Endothelial cell of umbilical vein (primary cell): Measurements from ENCODE around the gene MAML2. TPM values are rescaled to one million over a fixed set of nuclear protein-coding genes. Genes with fewer than 3 reads are reported as not detected.

ENCODE experiments used
- BruUV-seq: library from RNA; stranded (reverse); fragments of 400-500 nt; replicated peaks from 2 replicates; lab custom pipeline; 2021; lab: Mats Ljungman, UMichigan
- CTCF ChIA-PET: fragments of 300-600, 350-600 bp; sonication (Branson Sonifier 250); formaldehyde crosslinking; loops from one replicate; lab custom pipeline; 2021; ENCODE audit warnings: antibody characterized with exemption, inconsistent platforms; lab: Charles Lee
- POLR2A ChIA-PET: fragments of 300-600, 350-600 bp; sonication (Branson Sonifier 250); formaldehyde crosslinking; loops from one replicate; lab custom pipeline; 2021; ENCODE audit warnings: antibody characterized with exemption, inconsistent platforms; lab: Charles Lee
- DNase-seq: peaks from one replicate; pipeline ENCODE4 v3.0.0-alpha.2; 2011; ENCODE audit warnings: low read depth, low spot score
- FAIRE-seq: peaks from 2 replicates; lab custom pipeline; 2011; peaks lifted over from hg19 to GRCh38; lab: Jason Lieb, UNC
- H2AFZ ChIP-seq: 2 replicates; pipeline ENCODE4 v1.6.0; 2012; ENCODE audit warnings: low read depth, low read length, control low read depth, inconsistent platforms
- H3K27ac ChIP-seq: 2 replicates; pipeline ENCODE4 v1.5.1; 2011; ENCODE audit warnings: low read depth, mild to moderate bottlenecking, control low read depth, low read length, moderate library complexity; ENCODE audit not compliant: insufficient read depth
- H3K27me3 ChIP-seq, 2 experiments: 2 replicates each; pipeline versions ENCODE4 v1.6.0 to v1.6.1; 2011; ENCODE audit warnings: low read length in 2 of 2, mixed read lengths in 1 of 2; ENCODE audit not compliant: control insufficient read depth in 2 of 2, insufficient read depth in 2 of 2
- H3K36me3 ChIP-seq, 2 experiments: 2 replicates in 1 of 2; 3 replicates in 1 of 2; pipeline ENCODE4 v1.5.1; 2011; ENCODE audit warnings: low read length in 2 of 2, mild to moderate bottlenecking in 1 of 2, moderate library complexity in 1 of 2; ENCODE audit not compliant: control insufficient read depth in 2 of 2, insufficient read depth in 2 of 2; ENCODE audit errors: extremely low read depth in 1 of 2
- H3K4me1 ChIP-seq: 3 replicates; pipeline ENCODE4 v1.5.1; 2011; ENCODE audit warnings: mild to moderate bottlenecking, low read length; ENCODE audit not compliant: control insufficient read depth, insufficient read depth; ENCODE audit errors: extremely low read depth
- H3K4me2 ChIP-seq: 2 replicates; pipeline ENCODE4 v1.6.1; 2011; ENCODE audit warnings: low read length, control low read depth, mixed read lengths; ENCODE audit not compliant: insufficient read depth
- H3K4me3 ChIP-seq, 3 experiments: fragments of 200-600 bp in 1 of 3; sonication (generic), shearing (Covaris generic) in 1 of 3; replicated peaks in 1 of 3; 2 replicates each; pipeline ENCODE4 v1.5.1; 2011 to 2016; ENCODE audit warnings: control low read depth in 3 of 3, low read length in 3 of 3, mild to moderate bottlenecking in 2 of 3, inconsistent platforms in 1 of 3, low read depth in 1 of 3, moderate library complexity in 1 of 3; ENCODE audit not compliant: insufficient read depth in 1 of 3
- H3K79me2 ChIP-seq: 2 replicates; pipeline ENCODE4 v1.6.0; 2012; ENCODE audit warnings: low read length, inconsistent platforms; ENCODE audit not compliant: control insufficient read depth, insufficient read depth
- H3K9ac ChIP-seq: replicated peaks from 2 replicates; pipeline ENCODE3; 2011; ENCODE audit warnings: low read length, control low read depth; ENCODE audit not compliant: insufficient read depth; ENCODE audit errors: extremely low read depth
- H3K9me1 ChIP-seq: replicated peaks from 3 replicates; pipeline ENCODE4 v1.6.0; 2011; ENCODE audit warnings: mild to moderate bottlenecking, low read length; ENCODE audit not compliant: control insufficient read depth, insufficient read depth; ENCODE audit errors: extremely low read depth
- H3K9me3 ChIP-seq: replicated peaks from 2 replicates; pipeline ENCODE4 v1.5.1; 2012; ENCODE audit warnings: low read length, inconsistent platforms; ENCODE audit not compliant: control insufficient read depth, insufficient read depth
- H4K20me1 ChIP-seq: replicated peaks from 2 replicates; pipeline ENCODE3; 2011; ENCODE audit warnings: mild to moderate bottlenecking, low read length; ENCODE audit not compliant: control insufficient read depth, insufficient read depth; ENCODE audit errors: extremely low read depth
- CTCF ChIP-seq, 2 donors: IDR thresholded peaks; 1 replicate in 1 of 2; 2 replicates in 1 of 2; pipeline ENCODE4 v1.5.1; 2011; ENCODE audit warnings: low read length in 2 of 2, mild to moderate bottlenecking in 2 of 2, moderate library complexity in 2 of 2, control low read depth in 1 of 2, inconsistent platforms in 1 of 2, low read depth in 1 of 2; ENCODE audit not compliant: insufficient read depth in 1 of 2; ENCODE audit errors: extremely low read depth in 1 of 2
- EZH2 ChIP-seq: IDR thresholded peaks from 2 replicates; pipeline ENCODE4 v1.6.1; 2012; ENCODE audit warnings: borderline replicate concordance, low read depth, mild to moderate bottlenecking, moderate library complexity, low read length, inconsistent platforms; ENCODE audit not compliant: severe bottlenecking
- FOS ChIP-seq: IDR thresholded peaks from 2 replicates; pipeline ENCODE4 v1.6.1; 2011; ENCODE audit warnings: mild to moderate bottlenecking, low read length, moderate library complexity, borderline replicate concordance; ENCODE audit not compliant: insufficient read depth
- GATA2 ChIP-seq: IDR thresholded peaks from 2 replicates; pipeline ENCODE4 v1.7.0; 2011; ENCODE audit warnings: low read depth, mild to moderate bottlenecking, moderate library complexity, mixed read lengths, low read length; ENCODE audit not compliant: insufficient read length, insufficient read depth
- JUN ChIP-seq: IDR thresholded peaks from 2 replicates; pipeline ENCODE4 v1.6.1; 2011; ENCODE audit warnings: borderline replicate concordance, low read depth; ENCODE audit not compliant: insufficient read length, insufficient read depth
- MAX ChIP-seq: IDR thresholded peaks from 2 replicates; pipeline ENCODE4 v1.6.1; 2011; ENCODE audit not compliant: insufficient read depth, insufficient read length
- MYC ChIP-seq: IDR thresholded peaks from one replicate; pipeline ENCODE4 v1.6.1; 2011; ENCODE audit warnings: mild to moderate bottlenecking, low read depth, low read length
- POLR2A ChIP-seq: IDR thresholded peaks from 2 replicates; pipeline ENCODE4 v1.6.1; 2012; ENCODE audit warnings: low read depth, mild to moderate bottlenecking, control low read depth, low read length
- POLR2AphosphoS5 ChIP-seq: IDR thresholded peaks from 2 replicates; pipeline ENCODE4 v1.6.1; 2012; ENCODE audit warnings: low read depth, mild to moderate bottlenecking, control low read depth, low read length, moderate library complexity; ENCODE audit not compliant: insufficient read depth
- dilution Hi-C: fragments of 300-500 bp; cut with MboI; formaldehyde crosslinking; loops from one replicate; pipeline ENCODE4 v1.15.0; 2019; ENCODE audit warnings: low sequenced_read_pairs; ENCODE audit not compliant: extremely low pct_ligation_motif_present
- intact Hi-C: fragments of 100-400 bp; cut with micrococcal nuclease; formaldehyde crosslinking; loops from one replicate; pipeline ENCODE4 v1.10.0; 2022
- polyA plus RNA-seq, 4 experiments: library from polyadenylated mRNA; depleted of rRNA in 3 of 4; stranded (reverse) in 3 of 4; unstranded in 1 of 4; fragments of >200 nt; gene quantifications; 2 replicates each; pipeline versions ENCODE4 v1.2.1 to v1.2.3, GENCODE V29; 2011 to 2012; ENCODE audit warnings: missing spikeins in 1 of 4
- total RNA-seq: library from RNA; stranded (reverse); gene quantifications from 2 replicates; pipeline ENCODE4 v1.2.3, GENCODE V29; 2021

Gene MAML2
- total and polyA plus RNA-seq, 2 donors (not counting 3 experiments of a cell fraction or from before 2014, with no cell fraction given), result 12.4 to 16.8 TPM

GRCh38 chr11:96376796-96377195, 33.8 kb upstream of the MAML2 start:
- Histone ChIP-seq H3K9me1 (no peaks in the 10 kb centered on the region), H3K27me3 (no peaks in the 10 kb centered on the region), H3K4me2 (no peak overlapping the region), H4K20me1 (no peaks in the 10 kb centered on the region), H3K4me3 (no peak overlapping the region), H3K4me1 (no peaks in the 10 kb centered on the region), H3K36me3 (peaks cover 2 to 8% of the 10 kb centered on the region in 2 experiments), H3K9ac (no peak overlapping the region), H3K79me2 (no peaks in the 10 kb centered on the region), H2AFZ (no peak overlapping the region), H3K27ac (no peak overlapping the region), H3K9me3 (no peaks in the 10 kb centered on the region)
- dilution Hi-C loops, result no loop called here
- CTCF ChIA-PET, result interaction anchor here (1.0 kb wide), 1 partner anchor 527 kb away, joined by 4 read pairs; no protein-coding TSS in a partner anchor
- DNase-seq (no peak), FAIRE-seq (no peak)
- BruUV-seq, result no TSS peak
- POLR2A ChIA-PET, result no interaction called here
- intact Hi-C loops, result no loop called here
- TF ChIP-seq FOS, result no peak
- TF ChIP-seq POLR2AphosphoS5, result no peak
- no peak for TF ChIP-seq MYC
- no peak for TF ChIP-seq GATA2
- TF ChIP-seq CTCF (IDR thresholded peaks at IDR 0.05; ENCODE audit: extremely low read depth in 1 of 2, insufficient read depth in 1 of 2, low read depth in 1 of 2, low read length in 2 of 2), result no peak
- no peak for TF ChIP-seq EZH2
- TF ChIP-seq JUN, result no peak
- no peak for TF ChIP-seq MAX
- TF ChIP-seq POLR2A, result no peak
